ENCODE measurements around the gene NCK2.

GRCh38 chr2:105827351-105828096 is 82.8 kb downstream of the NCK2 start:
- no peak for TF ChIP-seq POLR2A (IDR thresholded peaks at IDR 0.05; ENCODE audit: low read length)
- no peak for TF ChIP-seq CTCF (IDR thresholded peaks at IDR 0.05)
- TF ChIP-seq EP300 (IDR thresholded peaks at IDR 0.05) = no peak
- TF ChIP-seq USF2 (IDR thresholded peaks at IDR 0.05) = no peak

Data from A549 (cell line).